H4 (cell line): ENCODE measurements around the gene PTCRA. TPM values are rescaled to one million over a fixed set of nuclear protein-coding genes. Genes with fewer than 3 reads are reported as not detected.
"Not testable (repeated sequence)": the region's sequence is repeated elsewhere in the genome, so short reads cannot be mapped to it uniquely, and the experiment has no call there.

ENCODE experiments used
- DNase-seq: peaks from one replicate; pipeline ENCODE4 v3.0.0-alpha.2; 2015; ENCODE audit warnings: low spot score
- total RNA-seq: library from RNA; depleted of rRNA; stranded (reverse); fragments of >200 nt; shearing (Covaris generic); gene quantifications from 2 replicates; pipeline ENCODE4 v1.2.3, GENCODE V29; 2014; rRNA removed

Gene PTCRA
- total RNA-seq = not detected in 2 replicates

DNA sequence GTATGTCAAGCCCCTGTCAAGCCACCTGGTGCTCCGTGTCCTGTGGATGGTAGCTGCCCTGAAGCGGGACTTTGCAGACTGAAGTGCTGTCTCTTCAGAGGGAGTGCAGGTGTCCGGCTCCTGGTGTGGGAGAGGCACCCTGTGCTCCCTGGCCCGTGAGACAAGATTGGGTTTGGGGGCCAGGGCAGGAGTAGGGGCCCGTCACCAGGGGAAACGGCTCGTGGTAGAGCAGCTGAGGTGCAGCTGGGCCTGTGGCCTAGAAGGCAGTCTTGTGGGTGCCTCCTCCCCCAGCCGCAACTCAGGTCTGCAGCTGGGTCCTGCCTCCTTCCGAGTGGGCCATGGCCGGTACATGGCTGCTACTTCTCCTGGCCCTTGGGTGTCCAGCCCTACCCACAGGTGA is at the start of gene PTCRA:
Gene PTCRA, plus strand, starts transcription at position 322 of the 400 bp plus-strand sequence. Its CDS starts 17 bp downstream, at position 339.
- DNase-seq = no peak

DNA sequence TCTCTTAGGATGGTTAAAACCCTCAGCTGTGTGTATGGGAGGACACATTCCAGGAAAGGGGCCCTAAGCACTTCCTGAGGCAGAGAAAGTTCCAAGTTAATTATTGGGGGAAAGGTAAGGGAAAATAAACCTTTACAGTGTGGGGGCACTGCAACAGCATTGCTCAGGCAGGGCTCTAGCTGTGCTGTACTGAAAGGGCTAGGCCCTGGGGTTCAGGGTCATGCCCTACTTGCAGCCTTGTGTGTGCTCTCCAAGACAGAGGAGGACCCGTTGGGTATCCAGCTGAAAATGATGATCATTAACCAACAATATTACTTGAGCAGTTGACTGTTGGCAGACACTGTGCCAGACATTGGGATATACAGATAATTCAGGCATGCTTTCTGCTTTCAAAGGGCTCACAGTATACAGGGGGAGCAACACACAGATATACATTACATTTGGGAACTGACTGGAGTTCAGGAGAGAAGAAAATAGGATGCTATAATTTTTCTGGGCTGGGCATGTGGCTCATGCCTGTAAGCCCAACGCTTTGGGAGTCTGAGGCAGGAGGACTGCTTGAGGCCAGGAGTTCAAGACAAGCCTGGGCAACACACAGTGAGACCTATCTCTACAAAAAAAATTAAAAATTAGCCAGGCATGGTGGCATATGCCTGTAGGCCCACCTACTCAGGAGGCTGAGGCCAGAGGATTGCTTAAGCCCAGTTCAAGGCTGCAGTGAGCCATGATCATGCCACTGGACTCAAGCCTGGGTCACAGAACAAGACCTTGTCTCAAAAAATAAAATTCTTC is 45.5 kb upstream of the PTCRA start:
- DNase-seq = no peak

GRCh38 chr6:42871711-42872110 is 44.1 kb upstream of the PTCRA start:
- no peak for DNase-seq

DNA sequence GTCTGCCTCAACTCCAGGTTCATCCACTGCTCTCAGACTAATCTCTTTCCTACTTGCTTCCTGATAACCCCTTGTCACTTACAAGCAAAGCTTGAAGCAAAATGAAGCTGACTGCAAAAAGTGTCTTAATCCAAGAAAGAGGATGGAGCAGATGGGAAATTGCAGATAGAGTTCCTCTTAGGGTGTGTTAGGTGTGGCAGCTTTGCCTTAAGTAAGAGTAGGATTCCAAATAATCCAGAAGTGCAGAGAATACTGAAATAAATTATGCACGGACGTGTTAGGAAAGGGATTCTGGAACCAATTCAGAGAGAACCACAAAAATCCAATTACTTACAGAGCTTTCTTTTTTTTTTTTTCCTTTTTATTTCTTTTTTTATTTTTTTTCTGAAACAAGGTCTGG is 42.5 kb upstream of the PTCRA start:
- no peak for DNase-seq

DNA sequence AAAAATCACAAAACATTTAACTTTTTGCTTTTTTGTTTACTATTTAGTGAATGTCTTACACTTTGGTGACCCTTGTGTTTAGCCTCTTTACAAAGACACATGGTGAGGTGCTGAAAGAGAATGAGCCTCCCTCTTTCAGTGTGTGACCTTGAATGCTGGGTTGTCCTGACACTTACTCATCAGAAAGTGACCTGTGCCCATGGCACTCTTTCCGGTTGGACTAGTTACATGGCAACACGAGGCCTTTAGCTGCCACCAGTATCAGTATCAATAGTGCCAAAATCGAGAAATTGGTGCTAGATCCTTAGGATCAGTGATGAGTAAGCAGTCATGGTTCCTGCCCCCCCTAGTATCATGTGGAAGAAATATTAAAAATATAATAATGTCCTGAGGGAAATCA is 38.2 kb upstream of the PTCRA start:
- DNase-seq = no peak

GRCh38 chr6:42879372-42880239 is 36.2 kb upstream of the PTCRA start, which contains the start of gene RPL7L1:
Gene RPL7L1, plus strand, starts transcription at chr6:42879616. Its CDS starts 295 bp downstream, at chr6:42879911.
- DNase-seq = peak; percentile 93

GRCh38 chr6:42880240-42880817 is 35.5 kb upstream of the PTCRA start:
- DNase-seq = not testable (repeated sequence)

DNA sequence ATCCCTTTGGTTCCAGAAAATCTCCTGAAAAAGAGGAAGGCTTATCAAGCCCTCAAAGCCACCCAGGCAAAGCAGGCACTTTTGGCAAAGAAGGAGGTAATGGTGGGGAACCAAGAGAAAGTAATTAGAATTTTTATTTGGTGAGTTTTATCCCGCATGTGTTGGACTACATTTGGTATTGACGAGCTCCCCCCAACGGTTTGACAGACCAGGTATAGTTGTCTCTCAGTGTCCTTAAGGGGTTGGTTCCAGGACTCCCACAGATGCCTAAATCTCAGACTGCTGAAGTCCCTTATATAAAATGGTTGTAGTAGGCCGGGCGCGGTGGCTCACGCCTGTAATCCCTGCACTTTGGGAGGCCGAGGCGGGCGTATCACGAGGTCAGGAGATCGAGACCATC is 35.0 kb upstream of the PTCRA start:
- not testable (repeated sequence) for DNase-seq

DNA sequence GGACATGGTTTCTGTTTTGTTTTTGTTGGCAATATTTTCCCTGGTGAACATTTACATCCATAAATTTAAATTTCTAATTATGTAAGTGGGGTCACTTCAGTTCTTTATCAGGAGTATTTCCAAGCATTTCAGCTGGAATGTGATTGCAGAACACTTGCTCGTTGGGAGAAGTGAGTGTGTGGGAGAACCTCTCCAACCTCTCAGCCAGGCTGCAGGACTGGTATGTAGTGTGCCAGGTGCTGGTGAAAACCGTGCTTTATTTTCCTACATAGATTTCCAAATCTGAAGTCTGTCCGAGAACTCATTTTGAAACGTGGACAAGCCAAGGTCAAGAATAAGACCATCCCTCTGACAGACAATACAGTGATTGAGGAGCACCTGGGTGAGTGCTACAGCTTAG is 30.2 kb upstream of the PTCRA start:
- DNase-seq = no peak

GRCh38 chr6:42888201-42888600 is 27.7 kb upstream of the PTCRA start:
- DNase-seq = not testable (repeated sequence)

DNA sequence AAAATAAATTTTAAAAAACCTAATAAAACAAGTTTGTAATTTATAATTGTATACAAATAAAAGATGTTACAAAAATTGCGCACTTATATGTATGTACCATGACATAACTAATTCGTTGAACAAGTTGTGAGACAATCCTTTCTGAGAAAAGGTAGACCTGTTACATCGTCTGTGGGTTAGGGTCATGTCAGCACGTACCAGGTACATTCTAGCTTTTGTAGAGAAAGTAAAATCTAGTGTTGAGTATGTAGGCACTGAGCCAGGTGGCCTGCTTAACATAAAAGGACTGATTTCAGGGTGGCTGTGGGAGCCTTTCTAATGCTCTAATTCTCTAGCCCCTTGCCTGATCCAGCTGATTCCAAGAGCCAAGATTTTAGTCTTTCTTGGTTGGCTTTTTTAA is 26.0 kb upstream of the PTCRA start:
- peak; percentile 29 for DNase-seq

- peak; percentile 95 for DNase-seq
These were observed 25.3 kb upstream of the PTCRA start for GRCh38 chr6:42890311-42891198.

GRCh38 chr6:42891199-42891722 is 24.6 kb upstream of the PTCRA start:
- DNase-seq = no peak

GRCh38 chr6:42894041-42894828 is 21.6 kb upstream of the PTCRA start:
- DNase-seq = not testable (repeated sequence)

DNA sequence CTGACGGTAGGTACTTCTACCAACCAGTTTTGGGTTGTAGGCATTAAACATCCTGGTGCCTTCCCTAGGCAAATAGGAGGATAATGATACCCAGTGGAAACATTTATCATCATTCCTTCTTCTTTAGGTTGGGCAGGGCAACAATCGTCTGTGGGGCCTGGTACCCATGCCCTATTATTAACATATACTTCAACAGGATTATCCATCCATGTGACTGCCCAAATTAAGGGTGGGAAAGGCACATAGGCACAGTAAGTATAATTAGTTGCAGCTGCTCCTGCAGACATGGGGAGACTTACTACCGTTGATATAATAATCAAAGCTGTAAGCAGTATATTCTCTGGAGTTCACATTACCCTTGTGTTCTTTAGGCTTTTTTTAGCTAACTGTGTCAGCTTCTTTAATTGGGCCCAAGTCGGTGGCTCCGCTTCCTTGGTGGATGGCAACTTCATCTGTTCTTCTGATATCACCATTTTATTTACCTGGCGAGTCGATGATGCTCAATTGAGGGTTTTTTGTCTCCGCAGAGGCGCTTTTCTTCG is 19.6 kb upstream of the PTCRA start:
- no peak for DNase-seq

DNA sequence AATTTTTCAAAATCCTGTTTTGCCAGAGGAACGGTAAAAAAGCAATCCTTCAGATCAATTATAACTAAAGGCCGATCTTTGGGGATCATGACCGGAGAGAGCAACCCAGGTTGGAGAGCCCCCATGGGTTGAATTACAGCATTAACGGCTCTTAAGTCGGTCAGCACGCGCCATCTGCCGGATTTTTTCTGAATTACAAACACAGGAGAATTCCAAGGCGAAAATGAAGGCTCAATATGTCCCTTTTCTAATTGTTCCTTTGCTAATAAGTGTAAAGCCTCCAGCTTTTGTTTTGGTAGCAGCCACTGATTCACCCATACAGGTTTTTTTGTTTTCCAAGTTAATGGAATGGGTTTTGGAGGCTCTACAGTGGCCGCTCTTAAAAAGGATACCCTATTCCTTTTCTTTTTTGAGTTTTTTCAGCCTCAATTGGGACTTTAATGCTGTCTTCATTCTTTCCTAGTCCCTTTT is 16.9 kb upstream of the PTCRA start:
- DNase-seq = peak; percentile 51

DNA sequence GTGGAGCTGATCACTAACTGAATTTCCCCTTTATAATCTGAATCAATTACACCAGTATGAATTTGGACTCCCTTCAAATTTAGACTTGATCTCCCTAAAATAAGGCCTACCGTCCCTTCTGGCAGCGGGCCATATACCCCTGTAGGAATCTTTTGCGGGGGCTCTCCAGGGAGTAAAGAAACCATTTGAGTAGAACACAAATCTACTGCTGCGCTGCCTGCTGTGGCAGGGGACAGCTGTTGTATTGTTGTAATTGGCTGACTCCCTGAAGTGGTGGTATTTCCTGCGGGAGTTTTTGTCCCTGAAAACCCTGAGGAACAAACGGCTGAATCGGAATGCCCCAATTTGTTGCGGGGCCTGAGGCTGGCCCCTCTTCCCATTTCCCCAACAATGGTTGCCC is 16.0 kb upstream of the PTCRA start:
- DNase-seq = no peak

GRCh38 chr6:42901538-42901957 is 14.3 kb upstream of the PTCRA start:
- peak; percentile 86 for DNase-seq

DNA sequence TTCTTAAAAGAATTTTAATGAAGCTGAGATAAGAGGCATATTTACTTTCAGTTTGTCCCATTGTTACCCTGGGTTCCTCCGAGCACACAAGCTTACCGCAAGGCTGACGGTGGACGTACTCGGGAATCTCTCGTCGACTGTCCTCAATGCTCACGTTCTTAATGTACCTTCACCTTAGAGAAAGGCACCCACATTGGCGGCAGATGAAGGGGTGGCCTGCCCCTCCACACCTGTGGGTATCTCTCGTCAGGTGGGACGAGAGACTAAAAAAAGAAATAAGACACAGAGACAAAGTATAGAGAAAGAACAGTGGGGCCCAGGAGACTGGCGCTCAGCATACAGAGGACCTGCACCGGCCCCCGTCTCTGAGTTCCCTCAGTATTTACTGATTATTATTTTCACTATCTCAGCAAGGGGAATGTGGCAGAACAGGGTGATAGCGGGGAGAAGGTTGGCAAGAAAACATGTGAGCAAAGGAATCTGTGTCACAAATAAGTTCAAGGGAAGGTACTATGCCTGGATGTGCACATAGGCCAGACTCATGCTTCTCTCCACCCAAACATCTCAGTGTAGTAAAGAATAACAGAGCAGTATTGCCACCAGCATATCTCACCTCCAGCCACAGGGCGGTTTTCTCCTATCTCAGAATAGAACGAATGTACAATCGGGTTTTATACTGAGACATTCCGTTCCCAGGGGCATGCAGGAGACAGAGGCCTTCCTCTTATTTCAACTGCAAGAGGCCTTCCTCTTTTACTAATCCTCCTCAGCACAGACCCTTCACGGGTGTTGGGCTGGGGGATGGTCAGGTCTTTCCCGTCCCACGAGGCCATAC is 13.2 kb upstream of the PTCRA start:
- DNase-seq = not testable (repeated sequence)
